ENCODE data around the gene ACSL5. TPM values are rescaled to one million over a fixed set of nuclear protein-coding genes. Genes with fewer than 3 reads are reported as not detected.

The ACSL5 gene
- total and polyA plus RNA-seq, 10 of the 15 experiments (the other 5 are each of a cell fraction or from before 2014, with no cell fraction given) = 22.3 to 57.0 (median 46.4) TPM

- Histone ChIP-seq H3K9me3 (replicated peaks; ENCODE audit: control insufficient read depth, insufficient read depth, low read length) (no peaks in the 10 kb centered on the region), H4K20me1 (ENCODE audit: control insufficient read depth, insufficient read depth) (no peaks in the 10 kb centered on the region), H3K4me1 (ENCODE audit: control insufficient read depth, insufficient read depth, low read length) (no peaks in the 10 kb centered on the region; the same call in 1 of the 2 replicates), H3K79me2 (ENCODE audit: control insufficient read depth, insufficient read depth, low read length) (peaks cover 26% of the 10 kb centered on the region), H2AFZ (ENCODE audit: control insufficient read depth, low read depth, low read length) (no peak overlapping the region), H3K4me3 (no peak overlapping the region), H3K27me3 (replicated peaks in 1 of 2; ENCODE audit: control insufficient read depth in 2 of 2, insufficient read depth in 2 of 2, low read length in 1 of 2) (no peaks in the 10 kb centered on the region), H3K4me2 (ENCODE audit: control insufficient read depth, insufficient read depth) (no peak overlapping the region), H3K27ac (ENCODE audit: control insufficient read depth, insufficient read depth) (no peak overlapping the region), H3K36me3 (ENCODE audit: control insufficient read depth in 2 of 2, insufficient read depth in 2 of 2, low read length in 1 of 2) (peaks cover 0 to 3% of the 10 kb centered on the region in 2 experiments; a peak in 2 of 4 replicates), H3K9ac (ENCODE audit: control insufficient read depth, insufficient read depth, low read length) (no peak overlapping the region)
- in situ Hi-C loops (cut with MboI) = no loop called here
- intact Hi-C loops (cut with micrococcal nuclease; ENCODE audit: unreplicated experiment) = no loop called here
- TF ChIP-seq RELB (IDR thresholded peaks at IDR 0.05; ENCODE audit: low read depth) = no peak
- no peak for TF ChIP-seq CEBPB (IDR thresholded peaks at IDR 0.05; ENCODE audit: borderline replicate concordance in 1 of 2, low read depth in 2 of 2, low read length in 2 of 2)
- TF ChIP-seq SREBF1 (IDR thresholded peaks at IDR 0.05; ENCODE audit: low read length) = no peak
- TF ChIP-seq SIN3A (IDR thresholded peaks at IDR 0.05; ENCODE audit: low read depth, low read length) = no peak
- no peak for TF ChIP-seq CBX5 (IDR thresholded peaks at IDR 0.05; ENCODE audit: low read depth)
- no peak for TF ChIP-seq IKZF2 (IDR thresholded peaks at IDR 0.05)
- ATAC-seq (no peak), DNase-seq (ENCODE audit: low read depth, low spot score) (no peak), FAIRE-seq (no peak)
- ChIA-PET RAD21 (ENCODE audit: unreplicated experiment) (no interaction called here), SMC1A (ENCODE audit: uncharacterized antibody, unreplicated experiment) (interaction anchor here (0.5 kb wide), 1 partner anchor 89 kb away, joined by 3 read pairs; no protein-coding TSS in a partner anchor), CTCF (interaction anchor here (0.9 kb wide), 1 partner anchor 20 kb away, joined by 3 read pairs; no protein-coding TSS in a partner anchor), POLR2A (no interaction called here)
- WGBS (ENCODE audit: insufficient coverage, insufficient replicate concordance, low lambda C conversion rate, missing lambda C conversion rate) = 83% methylated on average over 9 of the region's 9 CpGs
- BruUV-seq (replicated peaks) = no TSS peak
Measured at GRCh38 chr10:112382515-112383235, 8.8 kb downstream of the ACSL5 start.

All from GM12878 (cell line).